Stimulated activated CD4-positive, alpha-beta T cell treated with anti-CD3 and anti-CD28 coated beads, Interleukin-4, amount 100 ng/mL, for 24 hours (primary cell): Measurements from ENCODE around the gene MYH11.
"Not testable (repeated sequence)": the region's sequence is repeated elsewhere in the genome, so short reads cannot be mapped to it uniquely, and the experiment has no call there.

ENCODE experiments used
- DNase-seq: peaks from one replicate; pipeline ENCODE4 v3.0.0-alpha.2; 2020

MYH11 gene

DNA sequence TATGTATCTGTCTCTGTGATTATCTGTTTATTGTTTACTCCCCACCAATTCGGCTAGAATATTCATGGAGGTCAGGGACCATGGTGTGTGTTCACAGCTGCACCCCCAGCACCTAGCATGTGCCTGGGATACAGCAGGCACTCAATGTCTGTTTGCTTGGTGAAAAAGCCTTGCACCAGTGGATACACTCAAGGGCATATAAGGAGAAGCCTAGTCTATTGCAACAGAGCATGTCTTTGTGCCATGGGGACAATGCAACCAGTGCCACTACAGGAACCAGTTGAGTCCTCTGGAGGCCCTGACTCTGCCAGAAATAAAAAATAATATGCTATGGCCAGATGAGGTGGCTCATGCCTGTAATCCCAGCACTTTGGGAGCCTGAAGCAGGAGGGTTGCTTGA, 113.2 kb downstream of the MYH11 start:
- no peak for DNase-seq

GRCh38 chr16:15742716-15743115, 114.1 kb downstream of the MYH11 start:
- DNase-seq: no peak

- no peak for DNase-seq
Measured at GRCh38 chr16:15741207-15741871, 115.5 kb downstream of the MYH11 start.

DNA sequence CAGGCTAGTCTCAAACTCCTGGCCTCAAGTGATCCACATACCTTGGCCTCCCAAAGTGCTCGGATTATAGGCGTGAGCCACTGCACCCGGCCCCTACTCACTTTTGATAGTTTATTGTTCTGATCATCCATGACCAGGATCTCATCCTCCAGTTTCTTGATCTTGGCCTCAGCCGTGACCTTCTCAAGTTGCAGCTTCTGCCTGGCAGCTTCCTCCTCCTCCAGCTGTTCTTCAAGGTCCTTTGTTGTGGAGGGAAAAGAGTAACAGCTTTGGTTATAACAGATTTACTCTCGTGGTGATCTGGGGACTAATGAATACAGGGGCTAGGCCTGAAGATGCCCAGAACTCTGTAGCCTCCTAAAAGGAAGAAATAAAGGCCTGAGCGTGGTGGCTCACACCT, 116.9 kb downstream of the MYH11 start:
- DNase-seq: no peak

- no peak for DNase-seq
Measured at GRCh38 chr16:15739464-15739863, 117.4 kb downstream of the MYH11 start.

DNA sequence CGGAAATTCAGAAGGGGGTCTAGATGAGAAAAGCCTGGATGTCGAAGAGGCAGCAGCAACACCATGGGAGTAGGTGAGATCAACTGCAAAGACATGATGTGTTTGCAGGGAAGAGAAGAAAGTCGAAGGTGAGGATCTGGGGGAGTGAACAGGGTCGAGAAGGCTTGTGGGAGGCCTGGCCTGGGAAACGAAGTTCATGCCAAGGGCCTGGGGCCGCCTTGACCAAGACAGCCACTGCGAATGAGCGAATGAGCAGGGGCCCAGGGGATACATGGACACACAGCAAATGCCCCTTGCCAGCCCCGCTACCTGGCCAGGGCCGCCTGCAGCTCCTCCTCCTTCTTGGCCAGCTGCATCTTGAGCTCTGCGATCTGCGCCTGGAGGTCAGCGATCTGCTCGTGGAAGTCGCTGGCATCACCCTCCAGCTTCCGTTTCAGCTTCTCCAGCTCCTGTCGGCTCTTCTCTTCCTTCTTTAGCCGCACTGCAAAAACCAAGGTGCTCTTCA, 119.6 kb downstream of the MYH11 start:
- DNase-seq: no peak

DNA sequence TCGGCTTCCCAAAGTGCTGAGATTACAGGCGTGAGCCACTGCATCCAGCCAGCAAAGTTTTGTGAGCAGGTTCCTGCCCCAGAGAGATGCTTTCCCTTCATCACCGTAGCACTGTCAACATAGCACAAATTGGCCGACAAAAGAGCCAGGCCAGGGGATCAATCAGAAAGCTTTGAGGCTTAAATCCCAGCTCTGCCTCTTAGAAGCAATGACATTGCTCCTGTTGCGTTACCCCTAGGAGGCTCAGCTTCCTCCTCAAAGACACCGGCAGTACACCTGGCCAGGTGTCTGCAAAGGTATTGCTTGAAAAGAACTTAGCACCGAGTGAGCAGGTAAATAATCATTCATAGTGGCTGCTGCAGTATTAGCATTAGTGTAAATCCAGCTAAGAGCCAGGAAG, 120.3 kb downstream of the MYH11 start:
- no peak for DNase-seq

DNA sequence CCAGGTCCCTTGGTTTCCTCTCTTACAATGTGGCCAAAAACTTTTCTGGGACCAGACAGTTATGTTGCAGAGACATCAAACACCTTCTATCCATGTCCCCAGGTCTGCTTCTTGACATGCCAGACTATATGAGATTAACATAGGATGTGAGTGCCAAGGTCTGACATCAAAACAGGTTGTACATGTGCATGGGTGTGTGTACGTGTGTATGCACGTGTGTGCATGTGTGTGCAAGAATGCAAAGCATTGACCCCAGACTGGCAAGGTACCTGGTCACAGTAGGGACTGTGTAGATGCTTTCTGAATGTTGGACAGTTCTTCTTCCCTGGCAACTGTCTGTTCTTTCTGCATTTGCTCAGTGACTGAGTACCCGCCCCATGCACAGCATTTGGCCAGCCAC, 121.2 kb downstream of the MYH11 start:
- no peak for DNase-seq

DNA sequence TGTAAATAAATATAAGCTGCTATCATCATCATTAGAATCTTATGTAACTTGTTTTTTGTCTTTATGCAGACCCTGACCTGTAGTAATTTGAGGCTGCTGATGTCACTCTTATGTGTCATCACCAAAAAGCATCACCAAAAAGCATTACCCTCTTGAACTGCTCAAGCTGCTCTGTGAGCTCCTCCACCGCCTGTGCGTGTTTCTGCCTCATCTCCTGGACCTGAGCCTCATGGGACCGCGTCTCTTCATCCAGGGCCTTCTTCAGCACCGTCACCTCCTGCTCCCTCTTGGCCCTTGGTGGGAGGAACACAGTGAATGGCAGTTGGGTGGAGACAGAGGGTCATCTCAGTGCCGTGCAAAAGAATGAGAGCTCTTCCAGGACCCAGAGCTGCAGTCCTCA, 124.4 kb downstream of the MYH11 start:
- DNase-seq: no peak

- DNase-seq: no peak
Measured at GRCh38 chr16:15729152-15729551, 127.7 kb downstream of the MYH11 start.

DNA sequence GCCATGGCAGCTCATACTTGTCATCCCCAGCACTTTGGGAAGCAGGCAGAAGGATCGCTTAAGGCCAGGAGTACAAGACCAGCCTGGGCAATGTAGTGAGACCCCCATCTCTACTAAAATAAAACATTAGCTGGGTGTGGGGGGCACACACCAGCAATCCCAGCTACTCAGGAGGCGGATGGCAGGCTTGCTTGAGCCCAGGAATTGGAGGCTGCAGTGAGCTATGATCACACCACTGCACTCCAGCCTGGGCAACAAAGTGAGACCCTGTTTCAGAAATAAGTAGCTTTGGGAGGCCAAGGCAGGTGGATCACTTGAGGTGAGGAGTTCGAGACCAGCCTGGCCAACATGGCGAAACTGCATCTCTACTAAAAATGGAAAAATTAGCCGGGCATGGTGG, 129.1 kb downstream of the MYH11 start:
- DNase-seq: not testable (repeated sequence)

DNA sequence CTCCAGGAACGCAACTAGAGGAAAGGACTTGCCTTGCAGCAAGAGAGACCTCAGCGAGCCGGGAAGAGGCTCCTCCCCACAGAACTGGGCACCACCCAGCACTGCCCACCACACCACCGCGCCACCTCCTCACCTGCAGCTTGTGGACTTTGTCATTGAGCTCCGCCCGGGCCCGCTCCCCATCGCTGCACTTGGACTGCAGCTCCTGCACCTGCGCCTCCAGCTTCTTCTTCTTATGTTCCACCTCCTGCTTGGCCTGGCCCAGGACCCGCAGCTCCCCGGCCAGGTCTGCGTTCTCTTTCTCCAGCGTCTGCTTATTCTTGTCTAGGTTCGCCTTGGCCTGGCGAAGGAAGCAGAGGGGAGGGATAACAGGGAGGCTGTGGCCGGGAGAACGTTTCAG, 130.1 kb downstream of the MYH11 start:
- no peak for DNase-seq

DNA sequence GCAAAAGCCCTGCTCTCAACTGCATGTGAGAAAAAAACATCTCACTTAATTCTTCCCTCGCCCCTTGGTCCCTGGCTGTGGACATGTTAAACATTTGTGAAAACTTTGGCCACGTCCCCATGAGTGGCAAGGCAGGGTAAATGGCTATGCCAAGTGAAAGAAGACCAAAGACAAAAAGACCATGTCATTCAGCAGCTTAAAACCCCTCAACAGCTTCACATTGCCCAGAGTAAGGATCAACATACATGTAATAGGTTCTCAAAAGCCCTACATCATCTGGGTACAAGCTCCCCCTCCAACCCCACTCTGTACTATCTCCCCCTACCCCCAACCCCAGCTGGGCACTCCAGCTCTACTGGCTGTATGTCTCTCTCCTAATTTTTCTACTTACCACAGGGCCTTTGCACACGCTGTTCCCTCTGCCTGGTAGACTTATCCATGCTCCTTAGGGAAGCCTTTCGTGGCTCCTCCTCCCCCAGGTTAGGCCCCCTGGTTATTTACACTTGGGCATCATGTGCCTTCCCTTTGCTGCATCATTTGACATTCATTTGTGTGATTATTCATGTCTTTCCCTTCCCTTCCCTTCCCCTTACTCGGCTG, 131.1 kb downstream of the MYH11 start:
- DNase-seq: no peak

DNA sequence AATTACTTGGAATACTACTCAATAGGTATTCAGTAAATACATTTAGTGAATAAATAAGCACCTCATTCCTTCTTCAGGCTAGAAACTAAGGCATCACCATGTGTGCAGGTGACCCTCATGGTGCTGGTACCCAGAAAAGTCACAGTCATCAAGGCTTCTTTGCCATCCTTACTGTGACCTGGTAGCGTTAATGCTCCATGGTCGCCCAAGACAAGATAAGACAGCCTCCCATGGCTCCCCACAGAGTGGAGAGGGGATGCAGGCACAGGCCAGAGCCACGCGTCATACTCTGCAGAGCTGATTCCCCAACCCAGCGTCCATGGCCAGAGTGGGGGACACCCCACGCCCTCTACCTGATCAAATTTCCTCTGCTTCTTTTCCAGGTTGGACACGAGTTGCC, 133.0 kb downstream of the MYH11 start:
- DNase-seq: no peak

DNA sequence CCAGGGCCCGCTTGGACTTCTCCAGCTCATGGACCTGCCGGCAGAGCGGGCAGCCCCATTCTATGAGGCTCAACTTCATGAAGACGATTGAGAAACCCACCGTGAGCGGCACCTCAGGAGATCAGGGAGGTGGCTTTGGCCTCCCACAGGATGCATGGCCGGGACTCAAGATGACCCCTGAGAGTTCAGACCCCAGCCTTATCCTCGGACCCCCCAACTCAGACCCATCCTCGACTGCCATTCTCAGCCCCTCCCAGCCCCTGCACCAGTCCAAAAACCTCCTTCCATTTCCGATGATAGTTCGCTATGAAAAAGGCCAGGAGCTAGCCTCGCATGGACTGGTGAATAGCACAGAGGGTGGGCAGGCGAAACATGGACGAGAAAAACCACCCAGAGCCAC, 135.8 kb downstream of the MYH11 start:
- DNase-seq: no peak

GRCh38 chr16:15716694-15717447, 140.0 kb downstream of the MYH11 start:
- DNase-seq: no peak

DNA sequence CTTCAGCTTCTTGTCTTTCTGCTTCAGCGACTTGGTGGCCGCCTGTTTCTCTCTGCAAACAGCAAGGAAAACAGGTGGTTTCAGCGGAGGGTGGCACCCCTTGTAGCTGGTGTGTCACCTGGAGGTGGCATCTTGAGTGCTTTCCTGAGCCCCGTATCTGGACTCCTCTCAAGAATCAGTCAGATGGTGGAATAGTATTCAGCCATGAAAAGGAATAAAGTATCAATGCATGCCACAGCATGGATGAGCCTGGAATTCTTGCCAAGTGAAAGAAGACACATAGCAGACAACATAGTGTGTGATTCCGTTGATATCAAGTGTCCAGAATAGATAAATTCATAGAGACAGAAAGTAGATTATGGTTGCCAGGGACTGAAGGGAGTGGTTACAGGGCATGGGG, 141.6 kb downstream of the MYH11 start:
- no peak for DNase-seq

DNA sequence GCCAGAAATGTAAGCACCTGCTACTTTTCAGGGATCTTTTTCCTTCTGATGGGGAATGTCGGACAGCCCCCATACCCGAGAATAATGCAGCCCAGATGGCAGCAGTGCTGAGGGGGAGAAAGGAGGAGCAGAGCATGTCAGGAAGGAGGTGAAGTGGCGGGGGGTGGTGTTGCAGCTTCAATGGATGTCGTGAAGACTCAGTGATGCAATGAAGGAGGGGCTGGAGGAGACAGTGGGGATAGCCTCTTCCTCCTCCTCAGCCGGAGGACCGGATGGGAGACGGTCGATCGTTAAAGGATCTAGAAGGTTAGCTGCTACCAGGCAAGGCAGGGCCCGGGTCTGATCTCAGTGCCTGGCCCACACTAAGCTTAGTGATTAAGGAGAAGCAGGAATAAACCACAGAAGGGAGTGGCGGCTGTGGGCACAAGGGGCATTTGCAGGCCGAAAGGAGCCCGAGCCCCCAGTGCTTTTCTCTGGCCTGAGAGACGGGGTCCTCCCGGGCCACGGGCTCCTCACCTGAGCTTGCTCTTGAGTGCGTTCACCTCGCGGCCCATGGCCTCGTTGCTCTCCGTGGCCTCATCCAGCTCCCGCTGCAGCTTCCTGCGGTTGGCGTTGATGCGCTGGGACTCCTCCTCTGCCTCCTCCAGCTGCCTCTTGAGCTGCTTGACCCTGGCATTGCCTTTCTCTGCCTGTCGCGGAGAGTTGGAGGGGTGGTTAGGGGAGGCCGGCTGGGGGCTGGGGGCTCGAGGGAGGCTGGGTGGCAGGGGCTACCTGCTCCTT, 142.2 kb downstream of the MYH11 start:
- no peak for DNase-seq

GRCh38 chr16:15708997-15709396, 147.8 kb downstream of the MYH11 start:
- no peak for DNase-seq

DNA sequence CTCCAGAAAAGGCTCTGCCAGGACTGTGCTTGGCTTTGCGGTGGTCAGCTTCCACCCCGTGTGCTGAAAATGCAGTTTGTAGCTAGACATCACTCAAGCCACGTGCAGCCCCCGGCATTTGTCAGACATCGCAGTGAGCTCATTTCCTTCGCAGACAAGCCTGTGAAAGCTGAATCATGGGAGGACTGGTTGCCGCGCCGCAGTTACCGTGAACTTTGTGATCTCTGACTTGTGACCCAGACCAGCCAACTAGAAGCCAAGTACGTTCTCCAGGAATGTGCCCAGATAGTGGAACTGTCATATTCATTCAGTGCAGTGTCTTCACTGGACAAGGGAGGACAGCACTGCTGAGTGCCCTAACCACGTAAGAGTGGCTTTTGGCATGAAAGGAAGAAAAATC, 148.7 kb downstream of the MYH11 start:
- no peak for DNase-seq

- no peak for DNase-seq
Measured at GRCh38 chr16:15707332-15707731, 149.5 kb downstream of the MYH11 start.

- DNase-seq: no peak
Measured at GRCh38 chr16:15705064-15705565, 151.7 kb downstream of the MYH11 start.

DNA sequence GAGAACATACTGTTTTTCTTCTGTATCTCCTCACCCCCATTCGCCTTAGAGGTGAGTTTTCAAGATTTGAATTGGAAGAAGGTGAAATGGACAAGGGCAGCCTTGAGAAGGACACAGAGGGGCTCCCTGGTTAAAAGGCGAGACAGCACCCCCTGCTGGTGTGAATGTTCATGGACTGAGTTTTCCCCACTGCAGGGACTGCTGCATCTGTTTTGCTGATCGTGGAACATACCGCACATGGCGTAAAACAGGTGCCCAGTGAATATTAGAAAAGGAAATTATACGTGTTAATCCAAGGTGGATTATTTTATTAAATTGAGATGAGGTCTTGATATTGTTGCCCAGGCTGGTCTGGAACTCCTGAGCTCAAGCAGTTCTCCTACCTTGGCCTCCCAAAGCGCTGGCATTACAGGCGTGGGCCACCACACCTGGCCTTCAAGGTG, 152.3 kb downstream of the MYH11 start:
- DNase-seq: peak; percentile 83
